K562 (cell line): ENCODE data around the gene SPATC1L. TPM values are rescaled to one million over a fixed set of nuclear protein-coding genes. Genes with fewer than 3 reads are reported as not detected.
A peak's percentile ranks its signal among the peaks of the same experiment; 100 is the strongest.

ENCODE experiments used
- ATAC-seq: fragments of 200-7000 bp; cut with Tn5 transposase; 3 replicates; pipeline ENCODE4 v1.9.1; 2020; ENCODE audit warnings: moderate library complexity
- BruUV-seq: library from RNA; stranded (reverse); fragments of 400-500 nt; replicated peaks from 2 replicates; lab custom pipeline; 2021; lab: Mats Ljungman, UMichigan
- CTCF ChIA-PET: fragments of 300-600 bp; formaldehyde crosslinking; extraction: SDS; loops from one replicate; lab custom pipeline; 2021; ENCODE audit warnings: low intra/inter-chr PET ratio; lab: Yijun Ruan, JAX
- POLR2A ChIA-PET: fragments of 300-600, 350-650 bp; sonication (Branson Sonifier 250); formaldehyde crosslinking; extraction: SDS; loops from one replicate; lab custom pipeline; 2021; ENCODE audit warnings: antibody characterized with exemption, inconsistent platforms; lab: Yijun Ruan, JAX
- DNase-seq, 4 experiments: peaks; one replicate each; pipeline versions ENCODE4 v3.0.0 to v3.0.0-alpha.2; 2011 to 2018; ENCODE audit warnings: low spot score in 3 of 4, mixed read lengths in 3 of 4; ENCODE audit errors: extremely low read depth in 1 of 4
- FAIRE-seq: peaks from 2 replicates; lab custom pipeline; 2011; peaks lifted over from hg19 to GRCh38; lab: Jason Lieb, UNC
- H2AFZ ChIP-seq: 2 replicates; pipeline ENCODE4 v1.6.0; 2011; ENCODE audit warnings: low read depth, low read length, control low read depth, inconsistent platforms
- H3K27ac ChIP-seq: fragments of 200-600 bp; 3 replicates; pipeline ENCODE4 v1.8.0; 2011; ENCODE audit warnings: low read depth, mild to moderate bottlenecking, control low read depth, inconsistent platforms, low read length, moderate library complexity, mixed read lengths; ENCODE audit errors: extremely low read depth
- H3K27me3 ChIP-seq, 2 experiments: fragments of 300-600 bp in 1 of 2; 2 replicates in 1 of 2; 3 replicates in 1 of 2; pipeline versions ENCODE4 v1.6.0 to v1.8.0; 2011; ENCODE audit warnings: inconsistent platforms in 2 of 2, low read length in 2 of 2, mild to moderate bottlenecking in 1 of 2, mixed read lengths in 1 of 2, moderate library complexity in 1 of 2; ENCODE audit not compliant: control insufficient read depth in 2 of 2, insufficient read depth in 2 of 2
- H3K36me3 ChIP-seq: fragments of 300-600 bp; 3 replicates; pipeline ENCODE4 v1.8.0; 2011; ENCODE audit warnings: mild to moderate bottlenecking, low read length, inconsistent platforms; ENCODE audit not compliant: control insufficient read depth, insufficient read depth
- H3K4me1 ChIP-seq, 2 experiments: fragments of 200-600 bp in 1 of 2; replicated peaks in 1 of 2; 2 replicates in 1 of 2; 3 replicates in 1 of 2; pipeline versions ENCODE4 v1.5.1 to v1.8.0; 2011; ENCODE audit warnings: inconsistent platforms in 2 of 2, low read length in 2 of 2, mild to moderate bottlenecking in 1 of 2, mixed read lengths in 1 of 2, moderate library complexity in 1 of 2; ENCODE audit not compliant: control insufficient read depth in 2 of 2, insufficient read depth in 2 of 2
- H3K4me2 ChIP-seq: 2 replicates; pipeline ENCODE4 v1.6.1; 2011; ENCODE audit warnings: low read length, control low read depth, inconsistent platforms, mixed read lengths; ENCODE audit not compliant: insufficient read depth
- H3K4me3 ChIP-seq: fragments of 200-600 bp; sonication (generic), shearing (Covaris generic); 2 replicates; pipeline ENCODE4 v1.5.1; 2016; ENCODE audit warnings: control low read depth, inconsistent platforms
- H3K79me2 ChIP-seq: fragments of 200-600 bp; 3 replicates; pipeline ENCODE4 v1.8.0; 2011; ENCODE audit warnings: low read length, inconsistent platforms; ENCODE audit not compliant: control insufficient read depth, insufficient read depth
- H3K9ac ChIP-seq, 2 experiments: 2 replicates each; pipeline versions ENCODE4 v1.6.0 to v1.6.1; 2011; ENCODE audit warnings: low read depth in 2 of 2, low read length in 2 of 2, control low read depth in 1 of 2, inconsistent platforms in 1 of 2, mild to moderate bottlenecking in 1 of 2, mixed read lengths in 1 of 2; ENCODE audit not compliant: insufficient read depth in 1 of 2
- H3K9me1 ChIP-seq: one replicate; pipeline ENCODE4 v1.6.0; 2011; ENCODE audit warnings: inconsistent platforms, mild to moderate bottlenecking, low read length, moderate library complexity; ENCODE audit not compliant: control insufficient read depth, insufficient read depth
- H3K9me3 ChIP-seq: replicated peaks from 2 replicates; pipeline ENCODE4 v1.5.1; 2011; ENCODE audit warnings: low read depth, low read length, inconsistent platforms; ENCODE audit not compliant: control insufficient read depth, insufficient read depth
- H4K20me1 ChIP-seq: replicated peaks from 2 replicates; pipeline ENCODE4 v1.6.1; 2011; ENCODE audit warnings: low read length, inconsistent platforms, mixed read lengths; ENCODE audit not compliant: control insufficient read depth, insufficient read depth
- CBX2 ChIP-seq: fragments of 200-600 bp; sonication (generic); IDR thresholded peaks from one replicate; pipeline ENCODE4 v1.6.1; 2012; ENCODE audit warnings: mild to moderate bottlenecking, low read length, inconsistent platforms; ENCODE audit not compliant: insufficient read depth, poor library complexity, severe bottlenecking
- ETV5 ChIP-seq: sonication (generic); formaldehyde crosslinking; IDR thresholded peaks from 2 replicates; pipeline ENCODE4 v1.4.0; 2020; ENCODE audit warnings: low read depth, mild to moderate bottlenecking, missing genetic modification reagents
- GATAD2A ChIP-seq: fragments of 450-650 bp; IDR thresholded peaks from 2 replicates; pipeline ENCODE4 v1.6.1; 2017
- JUND ChIP-seq, 2 experiments: IDR thresholded peaks; 2 replicates in 1 of 2; 3 replicates in 1 of 2; pipeline ENCODE4 v1.6.1; 2011; ENCODE audit warnings: borderline replicate concordance in 2 of 2, low read depth in 2 of 2, low read length in 2 of 2, improper control_type of control experiment in 1 of 2, missing biosample characterization in 1 of 2, missing genetic modification characterization in 1 of 2, missing genetic modification reagents in 1 of 2
- LCOR ChIP-seq: sonication (generic); formaldehyde crosslinking; IDR thresholded peaks from 2 replicates; pipeline ENCODE4 v1.8.0; 2022; ENCODE audit warnings: mild to moderate bottlenecking, missing genetic modification reagents
- MTA1 ChIP-seq: fragments of 450-650 bp; IDR thresholded peaks from 2 replicates; pipeline ENCODE4 v1.6.1; 2017; ENCODE audit warnings: borderline replicate concordance
- PHF21A ChIP-seq: fragments of 450-650 bp; IDR thresholded peaks from 2 replicates; pipeline ENCODE4 v1.6.1; 2017; ENCODE audit warnings: low read depth, borderline replicate concordance
- POLR2B ChIP-seq: fragments of 450-650 bp; IDR thresholded peaks from 2 replicates; pipeline ENCODE4 v1.6.1; 2018; ENCODE audit warnings: low read depth; ENCODE audit not compliant: partially characterized antibody
- ZBTB7A ChIP-seq: IDR thresholded peaks from 2 replicates; pipeline ENCODE4 v1.6.1; 2011; ENCODE audit warnings: low read depth, mild to moderate bottlenecking, low read length, moderate library complexity, borderline replicate concordance; ENCODE audit not compliant: control insufficient read depth
- ZNF133 ChIP-seq: fragments of 250-450 bp; sonication (Bioruptor Pico); IDR thresholded peaks from 2 replicates; pipeline ENCODE4 v1.4.0; 2020; ENCODE audit warnings: mild to moderate bottlenecking
- ZNF184 ChIP-seq: sonication (generic); formaldehyde crosslinking; IDR thresholded peaks from 2 replicates; pipeline ENCODE4 v1.5.0; 2020; ENCODE audit warnings: missing genetic modification reagents
- ZNF3 ChIP-seq: fragments of 250-450 bp; sonication (Bioruptor Pico); IDR thresholded peaks from 2 replicates; pipeline ENCODE4 v1.5.0; 2021; ENCODE audit warnings: mild to moderate bottlenecking, moderate library complexity
- ZNF79 ChIP-seq: fragments of 250-450 bp; sonication (Bioruptor Pico); IDR thresholded peaks from 2 replicates; pipeline ENCODE4 v1.4.0; 2020; ENCODE audit warnings: low read depth, mild to moderate bottlenecking, moderate library complexity
- WGBS: fragments of 100-300 bp; shearing (Covaris generic); methylation state at CpG from one replicate; pipeline ENCODE4 v1.1.6; 2016; ENCODE audit warnings: low coverage, mixed read lengths; ENCODE audit not compliant: insufficient coverage; ENCODE audit errors: missing lambda C conversion rate; 5-methylcytosine and 5-hydroxymethylcytosine counted together
- in situ Hi-C: fragments of 300-500 bp; cut with MboI; formaldehyde crosslinking; loops from 4 replicates; pipeline ENCODE4 v1.15.0; 2018; ENCODE audit warnings: inconsistent platforms, mixed read lengths
- intact Hi-C: fragments of 100-400 bp; cut with micrococcal nuclease; formaldehyde crosslinking; loops from 2 replicates; pipeline ENCODE4 v1.14.2; 2022
- polyA plus RNA-seq, 8 experiments: library from polyadenylated mRNA; depleted of rRNA in 4 of 8; stranded (reverse) in 5 of 8; unstranded in 3 of 8; fragments of >200 nt; fragmentation: Nextera tagmentation in 2 of 8; fragmentation: Illumina TruSeq in 1 of 8; extraction: Ambion mirVana in 2 of 8; extraction: Trizol in 1 of 8; gene quantifications; 2 replicates each; pipeline versions ENCODE4 v1.2.1 to v1.2.3, GENCODE V29; 2011 to 2014; ENCODE audit warnings: inconsistent platforms in 1 of 8, missing spikeins in 1 of 8
- total RNA-seq, 7 experiments: library from RNA; depleted of rRNA in 6 of 7; stranded (reverse); fragments of >200 nt in 6 of 7; fragmentation: Illumina TruSeq in 2 of 7; extraction: Trizol in 2 of 7; gene quantifications; 2 replicates each; pipeline versions ENCODE4 v1.2.1 to v1.2.3, GENCODE V29; 2011 to 2021; ENCODE audit warnings: low replicate concordance in 1 of 7
- TF ChIP-seq, protein P1 (sequence below): sonication (generic); formaldehyde crosslinking; IDR thresholded peaks from 2 replicates; pipeline ENCODE4 v1.8.0; 2023; ENCODE audit warnings: mild to moderate bottlenecking, missing genetic modification reagents
- TF ChIP-seq, protein P2 (sequence below): fragments of 250-450 bp; sonication (Bioruptor Pico); IDR thresholded peaks from 2 replicates; pipeline ENCODE4 v1.5.0; 2021

Gene SPATC1L
- total and polyA plus RNA-seq, 9 of the 15 experiments (the other 6 are each of a cell fraction or from before 2014, with no cell fraction given), result 0.14 to 121 (median 34.0) TPM; not detected in 1

DNA sequence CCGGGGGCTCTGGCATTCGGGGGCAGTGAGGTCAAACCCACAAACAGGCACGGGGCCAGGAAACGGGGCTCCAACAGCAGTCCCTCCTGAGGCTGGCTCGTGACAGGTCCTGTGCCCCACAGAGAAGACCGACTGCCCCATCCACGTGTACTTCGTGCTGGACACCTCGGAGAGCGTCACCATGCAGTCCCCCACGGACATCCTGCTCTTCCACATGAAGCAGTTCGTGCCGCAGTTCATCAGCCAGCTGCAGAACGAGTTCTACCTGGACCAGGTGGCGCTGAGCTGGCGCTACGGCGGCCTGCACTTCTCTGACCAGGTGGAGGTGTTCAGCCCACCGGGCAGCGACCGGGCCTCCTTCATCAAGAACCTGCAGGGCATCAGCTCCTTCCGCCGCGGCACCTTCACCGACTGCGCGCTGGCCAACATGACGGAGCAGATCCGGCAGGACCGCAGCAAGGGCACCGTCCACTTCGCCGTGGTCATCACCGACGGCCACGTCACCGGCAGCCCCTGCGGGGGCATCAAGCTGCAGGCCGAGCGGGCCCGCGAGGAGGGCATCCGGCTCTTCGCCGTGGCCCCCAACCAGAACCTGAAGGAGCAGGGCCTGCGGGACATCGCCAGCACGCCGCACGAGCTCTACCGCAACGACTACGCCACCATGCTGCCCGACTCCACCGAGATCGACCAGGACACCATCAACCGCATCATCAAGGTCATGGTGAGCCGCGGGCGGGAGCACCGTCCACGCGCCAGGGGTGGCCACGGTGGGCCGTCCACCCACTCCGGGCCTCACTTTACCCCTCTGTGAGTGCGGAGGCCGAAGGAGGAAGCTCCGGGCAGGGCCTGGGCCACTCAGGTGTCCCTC lies 72.2 kb downstream of the SPATC1L start:
- Histone ChIP-seq H3K4me1 (peaks cover 0 to 35% of the 10 kb centered on the region in 2 experiments; a peak in 2 of 5 replicates), H3K9ac (peak overlapping the region in 1 of 2 experiments; percentile 17; a peak in 1 of 4 replicates), H3K79me2 (no peaks in the 10 kb centered on the region), H3K27ac (no peak overlapping the region), H3K9me1 (no peaks in the 10 kb centered on the region), H3K36me3 (no peaks in the 10 kb centered on the region), H3K4me2 (no peak overlapping the region), H3K27me3 (peaks cover 20 to 62% of the 10 kb centered on the region in 2 experiments; a peak in 4 of 5 replicates), H3K4me3 (no peak overlapping the region), H2AFZ (no peak overlapping the region), H4K20me1 (no peaks in the 10 kb centered on the region; the same call in 1 of the 2 replicates), H3K9me3 (no peaks in the 10 kb centered on the region; the same call in 1 of the 2 replicates)
- ATAC-seq, result no peak
- no TSS peak for BruUV-seq
- POLR2A ChIA-PET, result no interaction called here
- no peak for TF ChIP-seq GATAD2A
- TF ChIP-seq PHF21A, result no peak
- TF ChIP-seq LCOR (CRISPR knock-in tag), result no peak
- no peak for TF ChIP-seq POLR2B
- TF ChIP-seq ZBTB7A, result no peak
- TF ChIP-seq ZNF133, result no peak
- TF ChIP-seq ZNF79 (CRISPR knock-in tag), result no peak
- no peak for TF ChIP-seq ETV5
- no peak for TF ChIP-seq MTA1
- no peak for TF ChIP-seq CBX2
- no peak for TF ChIP-seq JUND (IDR thresholded peaks at IDR 0.05; ENCODE audit: borderline replicate concordance, low read depth, low read length)
- TF ChIP-seq JUND (tag; IDR thresholded peaks at IDR 0.05; ENCODE audit: borderline replicate concordance, low read depth, low read length), result no peak
- TF ChIP-seq ZNF184, result no peak
- no peak for TF ChIP-seq ZNF3
- TF ChIP-seq, protein P1, sequence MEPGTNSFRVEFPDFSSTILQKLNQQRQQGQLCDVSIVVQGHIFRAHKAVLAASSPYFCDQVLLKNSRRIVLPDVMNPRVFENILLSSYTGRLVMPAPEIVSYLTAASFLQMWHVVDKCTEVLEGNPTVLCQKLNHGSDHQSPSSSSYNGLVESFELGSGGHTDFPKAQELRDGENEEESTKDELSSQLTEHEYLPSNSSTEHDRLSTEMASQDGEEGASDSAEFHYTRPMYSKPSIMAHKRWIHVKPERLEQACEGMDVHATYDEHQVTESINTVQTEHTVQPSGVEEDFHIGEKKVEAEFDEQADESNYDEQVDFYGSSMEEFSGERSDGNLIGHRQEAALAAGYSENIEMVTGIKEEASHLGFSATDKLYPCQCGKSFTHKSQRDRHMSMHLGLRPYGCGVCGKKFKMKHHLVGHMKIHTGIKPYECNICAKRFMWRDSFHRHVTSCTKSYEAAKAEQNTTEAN (CRISPR knock-in tag), result no peak
- TF ChIP-seq, protein P2, sequence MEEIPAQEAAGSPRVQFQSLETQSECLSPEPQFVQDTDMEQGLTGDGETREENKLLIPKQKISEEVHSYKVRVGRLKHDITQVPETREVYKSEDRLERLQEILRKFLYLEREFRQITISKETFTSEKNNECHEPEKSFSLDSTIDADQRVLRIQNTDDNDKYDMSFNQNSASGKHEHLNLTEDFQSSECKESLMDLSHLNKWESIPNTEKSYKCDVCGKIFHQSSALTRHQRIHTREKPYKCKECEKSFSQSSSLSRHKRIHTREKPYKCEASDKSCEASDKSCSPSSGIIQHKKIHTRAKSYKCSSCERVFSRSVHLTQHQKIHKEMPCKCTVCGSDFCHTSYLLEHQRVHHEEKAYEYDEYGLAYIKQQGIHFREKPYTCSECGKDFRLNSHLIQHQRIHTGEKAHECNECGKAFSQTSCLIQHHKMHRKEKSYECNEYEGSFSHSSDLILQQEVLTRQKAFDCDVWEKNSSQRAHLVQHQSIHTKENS (CRISPR knock-in tag), result no peak
- CTCF ChIA-PET, result no interaction called here
- 40% methylated on average over 63 of the region's 69 CpGs for WGBS
- intact Hi-C loops, result no loop called here
- peak in 1 of 4 experiments; percentile 7 for DNase-seq
- in situ Hi-C loops, result no loop called here
- FAIRE-seq, result no peak
